K562 (cell line): ENCODE data around the gene RTL1.
A peak's percentile ranks its signal among the peaks of the same experiment; 100 is the strongest.

Experiments used
- FOXJ2 ChIP-seq: fragments of 200-800 bp; sonication (Bioruptor generic); IDR thresholded peaks from 2 replicates; pipeline ENCODE4 v1.6.1; 2016; ENCODE audit warnings: missing genetic modification characterization, missing compliant biosample characterization
- MED1 ChIP-seq: sonication (generic); formaldehyde crosslinking; IDR thresholded peaks from 2 replicates; pipeline ENCODE4 v1.8.1; 2023; ENCODE audit warnings: missing genetic modification reagents, borderline replicate concordance
- SNIP1 ChIP-seq: fragments of 450-650 bp; IDR thresholded peaks from 2 replicates; pipeline ENCODE4 v1.7.1; 2017; ENCODE audit warnings: low read depth, mild to moderate bottlenecking
- ZNF589 ChIP-seq: fragments of 200-800 bp; sonication (Bioruptor generic); IDR thresholded peaks from 2 replicates; pipeline ENCODE4 v1.6.1; 2016; ENCODE audit warnings: low read depth, missing genetic modification characterization, missing compliant biosample characterization
- TF ChIP-seq, protein P1 (sequence below), 3 experiments: IDR thresholded peaks in 2 of 3; conservative IDR thresholded peaks in 1 of 3; 2 replicates each; pipeline ENCODE4 v1.5.1; 2011 to 2012; ENCODE audit warnings: low read length in 3 of 3, mild to moderate bottlenecking in 3 of 3, control low read depth in 2 of 3, improper control_type of control experiment in 1 of 3, inconsistent platforms in 1 of 3, low read depth in 1 of 3, mixed read lengths in 1 of 3, moderate library complexity in 1 of 3; ENCODE audit not compliant: insufficient read depth in 2 of 3
- TF ChIP-seq, protein P2 (sequence below): fragments of 250-450 bp; sonication (Bioruptor Pico); IDR thresholded peaks from 2 replicates; pipeline ENCODE4 v1.5.0; 2020; ENCODE audit warnings: mild to moderate bottlenecking, borderline replicate concordance

DNA sequence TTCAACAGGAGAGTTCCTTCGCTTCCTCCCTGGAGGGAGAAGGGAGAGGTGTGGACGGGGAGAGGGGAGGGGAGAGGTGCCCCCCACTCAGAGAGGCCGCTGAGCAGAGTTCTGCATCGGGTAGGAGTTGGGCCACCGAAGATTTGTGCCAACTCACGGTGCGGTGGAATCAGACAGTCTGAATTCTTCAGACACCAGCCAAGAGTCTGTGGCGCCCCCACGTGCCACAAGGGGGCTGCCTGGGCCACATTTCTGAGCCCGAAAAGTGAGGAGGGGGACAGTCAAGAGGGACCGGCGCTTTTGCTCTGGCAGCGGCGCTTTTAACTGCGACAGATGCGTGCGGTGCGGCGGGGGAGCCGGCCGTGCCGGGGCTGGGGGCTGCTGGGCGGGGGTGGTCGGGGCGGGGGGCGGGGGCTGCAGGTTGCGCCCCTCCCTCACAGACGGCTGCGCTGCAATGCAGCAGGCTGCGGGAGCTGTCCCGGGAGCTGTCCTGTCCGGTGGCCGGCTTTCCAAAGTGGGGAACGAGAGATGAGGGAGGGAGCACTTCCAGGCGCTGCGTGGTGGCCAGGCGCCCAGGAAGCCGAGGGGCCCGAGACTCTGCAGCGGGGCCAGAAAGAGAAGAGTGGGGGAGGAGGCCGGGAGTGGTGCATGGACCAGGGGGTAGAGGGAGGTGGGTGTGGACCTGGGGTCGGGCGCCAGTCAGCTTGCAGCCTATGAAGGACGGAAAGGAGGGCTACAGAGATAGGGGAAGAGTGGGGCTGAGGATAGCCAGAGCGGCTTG is 975 bp upstream of the RTL1 start:
- TF ChIP-seq MED1 (CRISPR knock-in tag) (no peak), FOXJ2 (tag) (no peak), ZNF589 (CRISPR knock-in tag) (no peak), SNIP1 (no peak)
- TF ChIP-seq, protein P1, sequence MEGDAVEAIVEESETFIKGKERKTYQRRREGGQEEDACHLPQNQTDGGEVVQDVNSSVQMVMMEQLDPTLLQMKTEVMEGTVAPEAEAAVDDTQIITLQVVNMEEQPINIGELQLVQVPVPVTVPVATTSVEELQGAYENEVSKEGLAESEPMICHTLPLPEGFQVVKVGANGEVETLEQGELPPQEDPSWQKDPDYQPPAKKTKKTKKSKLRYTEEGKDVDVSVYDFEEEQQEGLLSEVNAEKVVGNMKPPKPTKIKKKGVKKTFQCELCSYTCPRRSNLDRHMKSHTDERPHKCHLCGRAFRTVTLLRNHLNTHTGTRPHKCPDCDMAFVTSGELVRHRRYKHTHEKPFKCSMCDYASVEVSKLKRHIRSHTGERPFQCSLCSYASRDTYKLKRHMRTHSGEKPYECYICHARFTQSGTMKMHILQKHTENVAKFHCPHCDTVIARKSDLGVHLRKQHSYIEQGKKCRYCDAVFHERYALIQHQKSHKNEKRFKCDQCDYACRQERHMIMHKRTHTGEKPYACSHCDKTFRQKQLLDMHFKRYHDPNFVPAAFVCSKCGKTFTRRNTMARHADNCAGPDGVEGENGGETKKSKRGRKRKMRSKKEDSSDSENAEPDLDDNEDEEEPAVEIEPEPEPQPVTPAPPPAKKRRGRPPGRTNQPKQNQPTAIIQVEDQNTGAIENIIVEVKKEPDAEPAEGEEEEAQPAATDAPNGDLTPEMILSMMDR (IDR thresholded peaks at IDR 0.05 in 2 of 3, conservative IDR thresholded peaks at IDR 0.05 in 1 of 3; ENCODE audit: insufficient read depth in 2 of 3, low read depth in 1 of 3, low read length in 3 of 3), result peak in 2 of 3 experiments; percentile 46 to 47; a peak in 4 of 6 replicates
- TF ChIP-seq, protein P2, sequence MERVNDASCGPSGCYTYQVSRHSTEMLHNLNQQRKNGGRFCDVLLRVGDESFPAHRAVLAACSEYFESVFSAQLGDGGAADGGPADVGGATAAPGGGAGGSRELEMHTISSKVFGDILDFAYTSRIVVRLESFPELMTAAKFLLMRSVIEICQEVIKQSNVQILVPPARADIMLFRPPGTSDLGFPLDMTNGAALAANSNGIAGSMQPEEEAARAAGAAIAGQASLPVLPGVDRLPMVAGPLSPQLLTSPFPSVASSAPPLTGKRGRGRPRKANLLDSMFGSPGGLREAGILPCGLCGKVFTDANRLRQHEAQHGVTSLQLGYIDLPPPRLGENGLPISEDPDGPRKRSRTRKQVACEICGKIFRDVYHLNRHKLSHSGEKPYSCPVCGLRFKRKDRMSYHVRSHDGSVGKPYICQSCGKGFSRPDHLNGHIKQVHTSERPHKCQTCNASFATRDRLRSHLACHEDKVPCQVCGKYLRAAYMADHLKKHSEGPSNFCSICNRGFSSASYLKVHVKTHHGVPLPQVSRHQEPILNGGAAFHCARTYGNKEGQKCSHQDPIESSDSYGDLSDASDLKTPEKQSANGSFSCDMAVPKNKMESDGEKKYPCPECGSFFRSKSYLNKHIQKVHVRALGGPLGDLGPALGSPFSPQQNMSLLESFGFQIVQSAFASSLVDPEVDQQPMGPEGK, result no peak
